ENCODE results near the gene C20orf144.

The C20orf144 gene

GRCh38 chr20:33662172-33662571 is at the start of gene C20orf144:
Gene C20orf144 (plus strand): TSS chr20:33662327. CDS start chr20:33662346, 19 bp downstream.
- Histone ChIP-seq H3K4me3 (ENCODE audit: low read length) (peak within 1 kb of the TSS; percentile 84), H4K20me1 (ENCODE audit: insufficient read depth, low read length) (no peaks in the 10 kb centered on the region), H3K27ac (ENCODE audit: low read length) (peak within 1 kb of the TSS; percentile 32), H3K4me1 (ENCODE audit: low read length) (peaks cover 26% of the 10 kb centered on the region), H3K4me2 (ENCODE audit: low read length) (peak within 1 kb of the TSS; percentile 93), H3K79me2 (ENCODE audit: low read length) (no peaks in the 10 kb centered on the region), H3K9ac (ENCODE audit: low read length) (peak within 1 kb of the TSS; percentile 80), H2AFZ (ENCODE audit: low read depth, low read length) (peak within 1 kb of the TSS; percentile 66), H3K27me3 (ENCODE audit: low read depth, low read length) (no peaks in the 10 kb centered on the region), H3K36me3 (replicated peaks; ENCODE audit: low read depth, low read length) (no peaks in the 10 kb centered on the region), H3K9me3 (ENCODE audit: insufficient read depth, low read length) (no peaks in the 10 kb centered on the region)
- no peak for TF ChIP-seq CTCF (IDR thresholded peaks at IDR 0.05; ENCODE audit: low read depth, low read length)
- no peak for TF ChIP-seq EZH2phosphoT487 (IDR thresholded peaks at IDR 0.05; ENCODE audit: low read depth)

GRCh38 chr20:33621717-33622400 is 40.3 kb upstream of the C20orf144 start:
- TF ChIP-seq EZH2phosphoT487 (IDR thresholded peaks at IDR 0.05; ENCODE audit: low read depth) (no peak), CTCF (IDR thresholded peaks at IDR 0.05; ENCODE audit: low read depth, low read length) (no peak)
- no peak overlapping the region for H3K4me2 ChIP-seq (ENCODE audit: low read length)
- H3K27ac ChIP-seq (ENCODE audit: low read length) = no peak overlapping the region
- no peak overlapping the region for H3K9ac ChIP-seq (ENCODE audit: low read length)
- H3K4me3 ChIP-seq (ENCODE audit: low read length) = no peak overlapping the region
- peaks cover 9% of the 10 kb centered on the region for H3K36me3 ChIP-seq (replicated peaks; ENCODE audit: low read depth, low read length)
- H4K20me1 ChIP-seq (ENCODE audit: insufficient read depth, low read length) = no peaks in the 10 kb centered on the region
- no peak overlapping the region for H2AFZ ChIP-seq (ENCODE audit: low read depth, low read length)
- H3K9me3 ChIP-seq (ENCODE audit: insufficient read depth, low read length) = no peaks in the 10 kb centered on the region
- no peaks in the 10 kb centered on the region for H3K27me3 ChIP-seq (ENCODE audit: low read depth, low read length)
- no peaks in the 10 kb centered on the region for H3K79me2 ChIP-seq (ENCODE audit: low read length)
- H3K4me1 ChIP-seq (ENCODE audit: low read length) = no peaks in the 10 kb centered on the region

DNA sequence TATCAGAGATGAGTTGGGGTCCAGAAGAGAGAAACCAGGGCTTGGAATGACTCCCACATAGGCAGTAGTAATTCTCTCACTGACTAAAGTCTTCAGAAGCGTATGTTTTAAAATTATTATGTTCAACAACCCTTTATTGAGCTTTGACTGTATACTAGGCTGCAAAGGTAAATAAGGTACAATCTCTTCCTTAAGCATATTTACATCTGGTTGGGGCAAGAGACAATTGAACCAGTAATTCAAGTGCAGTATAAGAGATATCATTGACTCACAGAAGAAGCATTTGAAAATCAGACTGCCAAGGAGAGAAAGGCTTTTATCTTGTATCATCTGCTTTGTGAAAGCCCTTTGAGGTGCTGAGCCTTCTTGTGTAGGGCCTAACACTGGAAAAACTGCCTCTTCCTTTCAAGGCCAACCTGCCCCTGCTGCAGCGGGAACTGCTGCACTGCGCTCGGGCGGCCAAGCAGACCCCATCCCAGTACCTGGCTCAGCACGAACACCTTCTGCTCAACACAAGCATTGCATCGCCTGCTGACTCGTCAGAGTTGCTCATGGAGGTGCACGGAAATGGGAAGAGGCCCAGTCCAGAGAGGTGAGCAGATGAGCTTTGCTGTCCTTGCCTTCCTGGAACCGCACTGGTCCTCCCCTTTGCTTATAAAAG is 39.3 kb upstream of the C20orf144 start:
- Histone ChIP-seq H4K20me1 (ENCODE audit: insufficient read depth, low read length) (no peaks in the 10 kb centered on the region), H3K9ac (ENCODE audit: low read length) (no peak overlapping the region), H3K4me3 (ENCODE audit: low read length) (no peak overlapping the region), H3K27ac (ENCODE audit: low read length) (no peak overlapping the region), H3K36me3 (replicated peaks; ENCODE audit: low read depth, low read length) (peaks cover 12% of the 10 kb centered on the region), H2AFZ (ENCODE audit: low read depth, low read length) (no peak overlapping the region), H3K4me1 (ENCODE audit: low read length) (no peaks in the 10 kb centered on the region), H3K27me3 (ENCODE audit: low read depth, low read length) (no peaks in the 10 kb centered on the region), H3K4me2 (ENCODE audit: low read length) (no peak overlapping the region), H3K9me3 (ENCODE audit: insufficient read depth, low read length) (no peaks in the 10 kb centered on the region), H3K79me2 (ENCODE audit: low read length) (no peaks in the 10 kb centered on the region)
- TF ChIP-seq CTCF (IDR thresholded peaks at IDR 0.05; ENCODE audit: low read depth, low read length) = no peak
- no peak for TF ChIP-seq EZH2phosphoT487 (IDR thresholded peaks at IDR 0.05; ENCODE audit: low read depth)

DNA sequence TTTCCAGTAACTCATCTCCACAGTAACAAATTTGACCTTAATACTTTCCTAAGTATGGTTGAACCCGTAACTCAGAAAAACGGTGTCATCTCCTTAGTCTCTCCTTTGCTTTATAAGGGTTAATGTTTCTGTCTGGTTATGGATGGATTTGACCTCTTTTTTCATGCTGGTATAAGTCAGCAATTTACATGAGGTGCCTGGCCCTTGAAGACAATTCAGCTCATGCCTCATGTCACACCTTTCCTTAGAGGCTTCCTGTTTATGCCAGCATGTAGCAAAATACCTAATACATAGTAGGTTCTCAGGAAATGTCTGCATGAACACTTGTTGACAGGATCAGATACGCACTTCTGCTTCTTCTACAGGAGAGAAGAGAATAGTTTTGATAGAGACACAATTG is 37.7 kb upstream of the C20orf144 start:
- no peaks in the 10 kb centered on the region for H3K9me3 ChIP-seq (ENCODE audit: insufficient read depth, low read length)
- no peak overlapping the region for H3K4me2 ChIP-seq (ENCODE audit: low read length)
- TF ChIP-seq CTCF (IDR thresholded peaks at IDR 0.05; ENCODE audit: low read depth, low read length) (no peak), EZH2phosphoT487 (IDR thresholded peaks at IDR 0.05; ENCODE audit: low read depth) (no peak)
- no peaks in the 10 kb centered on the region for H3K27me3 ChIP-seq (ENCODE audit: low read depth, low read length)
- H3K36me3 ChIP-seq (replicated peaks; ENCODE audit: low read depth, low read length) = peaks cover 19% of the 10 kb centered on the region
- no peak overlapping the region for H2AFZ ChIP-seq (ENCODE audit: low read depth, low read length)
- no peak overlapping the region for H3K4me3 ChIP-seq (ENCODE audit: low read length)
- H3K79me2 ChIP-seq (ENCODE audit: low read length) = no peaks in the 10 kb centered on the region
- H3K27ac ChIP-seq (ENCODE audit: low read length) = no peak overlapping the region
- no peaks in the 10 kb centered on the region for H4K20me1 ChIP-seq (ENCODE audit: insufficient read depth, low read length)
- H3K4me1 ChIP-seq (ENCODE audit: low read length) = no peaks in the 10 kb centered on the region
- H3K9ac ChIP-seq (ENCODE audit: low read length) = no peak overlapping the region

All from OCI-LY3 (cell line).